Spleen (tissue), 7 donors: ENCODE results near the gene CD209.
"Not testable (repeated sequence)": the region's sequence is repeated elsewhere in the genome, so short reads cannot be mapped to it uniquely, and the experiment has no call there.

Experiments
- POLR2A ChIP-seq, 3 donors: fragments of 450-650 bp; IDR thresholded peaks; one replicate each; pipeline ENCODE4 v1.5.1; 2017; ENCODE audit warnings: antibody characterized with exemption in 3 of 3, mild to moderate bottlenecking in 1 of 3
- POLR2AphosphoS5 ChIP-seq, 3 donors: sonication (generic); formaldehyde crosslinking; IDR thresholded peaks; one replicate each; pipeline ENCODE4 v1.5.1; 2017; ENCODE audit warnings: antibody characterized with exemption in 3 of 3
- TF ChIP-seq, protein P1 (sequence below), 11 experiments: fragments of 200-600 bp in 7 of 11; fragments of 450-650 bp in 4 of 11; sonication (generic) in 4 of 11; IDR thresholded peaks in 8 of 11; conservative IDR thresholded peaks in 3 of 11; 1 replicate in 7 of 11; 2 replicates in 4 of 11; pipeline versions ENCODE4 v1.4.0 to v1.8.0; 2016 to 2021; ENCODE audit warnings: antibody characterized with exemption in 11 of 11, inconsistent platforms in 4 of 11, mild to moderate bottlenecking in 1 of 11
- donor health status: DM: no; HTN: no; CAD: no; lungs with moderate emphysema.
- donor health status: DM: no; HTN: no; CAD: no.
- donor health status: DM: no; HTN: no; CAD: no.

DNA sequence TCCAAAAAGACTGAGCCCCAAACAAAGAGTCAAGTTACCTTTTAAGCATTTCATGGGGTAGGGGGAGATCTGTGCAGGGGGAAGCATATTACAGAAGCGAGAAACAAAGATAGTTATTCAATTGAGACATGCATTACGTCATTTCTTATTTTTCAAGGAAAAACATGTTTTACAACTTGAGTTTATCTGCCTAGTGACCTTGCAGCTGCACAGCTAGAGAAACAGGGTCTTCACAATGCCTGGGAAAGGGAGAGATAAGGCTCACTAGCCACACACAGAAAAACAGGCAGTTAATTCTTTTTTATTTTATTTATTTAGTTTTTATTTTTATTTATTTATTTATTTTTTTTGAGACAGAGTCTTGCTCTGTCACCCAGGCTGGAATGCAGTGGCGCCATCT is 16.8 kb upstream of the CD209 start:
- not testable (repeated sequence) for TF ChIP-seq POLR2AphosphoS5, POLR2A (IDR thresholded peaks at IDR 0.05)
- TF ChIP-seq, protein P1, sequence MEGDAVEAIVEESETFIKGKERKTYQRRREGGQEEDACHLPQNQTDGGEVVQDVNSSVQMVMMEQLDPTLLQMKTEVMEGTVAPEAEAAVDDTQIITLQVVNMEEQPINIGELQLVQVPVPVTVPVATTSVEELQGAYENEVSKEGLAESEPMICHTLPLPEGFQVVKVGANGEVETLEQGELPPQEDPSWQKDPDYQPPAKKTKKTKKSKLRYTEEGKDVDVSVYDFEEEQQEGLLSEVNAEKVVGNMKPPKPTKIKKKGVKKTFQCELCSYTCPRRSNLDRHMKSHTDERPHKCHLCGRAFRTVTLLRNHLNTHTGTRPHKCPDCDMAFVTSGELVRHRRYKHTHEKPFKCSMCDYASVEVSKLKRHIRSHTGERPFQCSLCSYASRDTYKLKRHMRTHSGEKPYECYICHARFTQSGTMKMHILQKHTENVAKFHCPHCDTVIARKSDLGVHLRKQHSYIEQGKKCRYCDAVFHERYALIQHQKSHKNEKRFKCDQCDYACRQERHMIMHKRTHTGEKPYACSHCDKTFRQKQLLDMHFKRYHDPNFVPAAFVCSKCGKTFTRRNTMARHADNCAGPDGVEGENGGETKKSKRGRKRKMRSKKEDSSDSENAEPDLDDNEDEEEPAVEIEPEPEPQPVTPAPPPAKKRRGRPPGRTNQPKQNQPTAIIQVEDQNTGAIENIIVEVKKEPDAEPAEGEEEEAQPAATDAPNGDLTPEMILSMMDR (IDR thresholded peaks at IDR 0.05 in 8 of 11, conservative IDR thresholded peaks at IDR 0.05 in 3 of 11), result not testable (repeated sequence)
